Kidney (tissue), 14 donors: Measurements from ENCODE around the gene DISP3. TPM values are rescaled to one million over a fixed set of nuclear protein-coding genes. Genes with fewer than 3 reads are reported as not detected.

Source experiments
- DNase-seq, 5 donors: peaks; one replicate each; pipeline ENCODE4 v3.0.0-alpha.2; 2013 to 2020
- FAIRE-seq: peaks from 2 replicates; lab custom pipeline; 2012; peaks lifted over from hg19 to GRCh38; lab: Jason Lieb, UNC
- H3K27ac ChIP-seq, 2 donors: one replicate each; pipeline ENCODE4 v1.7.0; 2013; ENCODE audit warnings: low read depth in 2 of 2, low read length in 2 of 2, inconsistent platforms in 1 of 2
- H3K27me3 ChIP-seq: one replicate; pipeline ENCODE4 v1.7.1; 2013; ENCODE audit warnings: low read length, inconsistent platforms; ENCODE audit not compliant: control insufficient read depth, insufficient read depth
- H3K36me3 ChIP-seq, 3 donors: one replicate each; pipeline versions ENCODE4 v1.7.0 to v1.7.1; 2013; ENCODE audit warnings: low read length in 3 of 3, control low read depth in 1 of 3, inconsistent platforms in 1 of 3; ENCODE audit not compliant: insufficient read depth in 3 of 3, control insufficient read depth in 2 of 3
- H3K4me1 ChIP-seq, 3 donors: one replicate each; pipeline versions ENCODE4 v1.7.0 to v1.7.1; 2013; ENCODE audit warnings: low read length in 3 of 3, inconsistent platforms in 1 of 3, low read depth in 1 of 3; ENCODE audit not compliant: control insufficient read depth in 2 of 3, insufficient read depth in 2 of 3
- H3K4me3 ChIP-seq, 3 donors: one replicate each; pipeline versions ENCODE4 v1.7.0 to v1.8.1; 2013; ENCODE audit warnings: low read length in 3 of 3, control low read depth in 1 of 3, inconsistent platforms in 1 of 3
- H3K9ac ChIP-seq, 3 donors: one replicate each; pipeline versions ENCODE4 v1.7.0 to v1.7.1; 2013; ENCODE audit warnings: low read length in 3 of 3, control low read depth in 1 of 3, inconsistent platforms in 1 of 3
- H3K9me3 ChIP-seq, 3 donors: one replicate each; pipeline versions ENCODE4 v1.7.0 to v1.7.1; 2013; ENCODE audit warnings: low read length in 3 of 3, control low read depth in 1 of 3, inconsistent platforms in 1 of 3; ENCODE audit not compliant: control insufficient read depth in 2 of 3, insufficient read depth in 1 of 3
- CTCF ChIP-seq: IDR thresholded peaks from 3 replicates; pipeline ENCODE4 v1.5.1; 2012; ENCODE audit warnings: mild to moderate bottlenecking, moderate library complexity, borderline replicate concordance; ENCODE audit not compliant: insufficient read depth; ENCODE audit errors: extremely low read depth
- intact Hi-C: fragments of 100-400 bp; cut with DNase I; formaldehyde crosslinking; loops from one replicate; pipeline ENCODE4 v1.11.1; 2022
- polyA plus RNA-seq: library from polyadenylated mRNA; stranded (reverse); fragments of 350-450 nt; fragmentation: Illumina TruSeq; extraction: RNeasy Lipid Tissue Mini Kit (QIAGEN cat#74804); gene quantifications from one replicate; pipeline ENCODE4 v1.2.3, GENCODE V29; 2014; ENCODE audit warnings: low read depth, low replicate concordance; ENCODE audit not compliant: insufficient read depth
- total RNA-seq: library from RNA; stranded (reverse); fragmentation: NEBNext Ultra II Directional; extraction: Animal tissue kit (Norgen Biotek cat#: 25700); gene quantifications from one replicate; pipeline ENCODE4 v1.2.1, GENCODE V29; 2021
- donor health status: control.
- donor health status: control.
- donor health status: control.
- donor health status: control.
- donor health status: control.
- donor health status: DM: yes; HTN: yes; CAD: no.
- donor health status: Normal renal cell carcinoma (clear cell type).

DISP3 gene
- total and polyA plus RNA-seq, 2 donors from 2014 or later, result 0.19 TPM; not detected in 1

DNA sequence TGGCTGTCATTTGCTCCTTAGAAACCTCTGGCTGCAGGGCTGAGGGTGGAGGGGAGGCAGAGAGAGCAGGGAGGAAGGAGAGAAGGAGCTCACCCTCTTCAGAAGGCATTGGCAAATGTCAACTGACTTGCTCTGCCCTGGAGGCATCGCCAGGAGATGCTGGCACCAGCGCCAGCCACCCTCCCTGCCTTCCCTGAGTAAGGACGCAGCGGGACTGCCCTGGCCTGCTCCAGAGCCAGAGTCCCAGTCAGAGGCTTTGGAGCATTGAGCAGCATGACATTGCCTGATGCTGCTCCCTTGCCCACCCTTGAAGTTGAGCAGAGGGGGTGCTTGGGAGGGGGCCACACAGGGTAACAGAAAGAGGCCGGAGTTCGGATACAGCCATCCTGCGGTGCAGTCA, 62.3 kb downstream of the DISP3 start:
- Histone ChIP-seq H3K9ac (no peak overlapping the region), H3K27ac (no peak overlapping the region), H3K4me1 (no peaks in the 10 kb centered on the region), H3K9me3 (no peaks in the 10 kb centered on the region), H3K27me3 (no peaks in the 10 kb centered on the region), H3K36me3 (no peaks in the 10 kb centered on the region), H3K4me3 (no peak overlapping the region)
- peak in 1 of 5 donors; percentile 43 for DNase-seq
- intact Hi-C loops, result no loop called here
- FAIRE-seq, result no peak
- no peak for TF ChIP-seq CTCF

- Histone ChIP-seq H3K9ac (no peak overlapping the region), H3K36me3 (no peaks in the 10 kb centered on the region), H3K4me1 (no peaks in the 10 kb centered on the region), H3K4me3 (no peak overlapping the region), H3K27me3 (no peaks in the 10 kb centered on the region), H3K9me3 (no peaks in the 10 kb centered on the region), H3K27ac (no peak overlapping the region)
- DNase-seq (peak in 1 of 5 donors; percentile 22), FAIRE-seq (no peak)
- intact Hi-C loops, result no loop called here
- TF ChIP-seq CTCF, result no peak
Observed at GRCh38 chr1:11541956-11542355, 63.0 kb downstream of the DISP3 start.

- FAIRE-seq, result no peak
Observed at GRCh38 chr1:11543392-11543791, 64.4 kb downstream of the DISP3 start.

More at GRCh38 chr1:11543392-11543791, 64.4 kb downstream of the DISP3 start:
- Histone ChIP-seq H3K9me3 (no peaks in the 10 kb centered on the region), H3K27ac (no peak overlapping the region), H3K4me1 (no peaks in the 10 kb centered on the region), H3K9ac (no peak overlapping the region), H3K4me3 (no peak overlapping the region), H3K36me3 (no peaks in the 10 kb centered on the region), H3K27me3 (no peaks in the 10 kb centered on the region)
- intact Hi-C loops, result no loop called here
- peak in 1 of 5 donors; percentile 8 for DNase-seq
- TF ChIP-seq CTCF, result no peak
